Osteoblast (primary cell): ENCODE results near the gene GAK. TPM values are rescaled to one million over a fixed set of nuclear protein-coding genes. Genes with fewer than 3 reads are reported as not detected.

Experiments
- DNase-seq: peaks from one replicate; pipeline ENCODE4 v3.0.0; 2011; ENCODE audit warnings: low spot score, mixed read lengths; ENCODE audit not compliant: insufficient read length; ENCODE audit errors: missing footprints
- H2AFZ ChIP-seq: 2 replicates; pipeline ENCODE4 v1.6.0; 2011; ENCODE audit warnings: mild to moderate bottlenecking, low read length
- H3K27ac ChIP-seq: 2 replicates; pipeline ENCODE4 v1.5.1; 2011; ENCODE audit warnings: mild to moderate bottlenecking, low read depth, low read length, moderate library complexity
- H3K27me3 ChIP-seq: 2 replicates; pipeline ENCODE4 v1.6.0; 2012; ENCODE audit warnings: mild to moderate bottlenecking, control low read depth, inconsistent platforms, low read length, moderate library complexity; ENCODE audit not compliant: insufficient read depth
- H3K36me3 ChIP-seq: 2 replicates; pipeline ENCODE4 v1.5.1; 2011; ENCODE audit warnings: mild to moderate bottlenecking, low read length, control low read depth, moderate library complexity; ENCODE audit not compliant: insufficient read depth
- H3K4me1 ChIP-seq: 2 replicates; pipeline ENCODE4 v1.5.1; 2011; ENCODE audit warnings: mild to moderate bottlenecking, low read length, control low read depth, moderate library complexity; ENCODE audit not compliant: insufficient read depth
- H3K4me2 ChIP-seq: 2 replicates; pipeline ENCODE4 v1.6.0; 2011; ENCODE audit warnings: mild to moderate bottlenecking, low read length; ENCODE audit not compliant: insufficient read depth
- H3K4me3 ChIP-seq: fragments of 200-600 bp; sonication (generic); 3 replicates; pipeline ENCODE4 v1.5.1; 2012; ENCODE audit warnings: mild to moderate bottlenecking, low read length, inconsistent platforms; ENCODE audit not compliant: insufficient read depth
- H3K79me2 ChIP-seq: 2 replicates; pipeline ENCODE4 v1.6.0; 2012; ENCODE audit warnings: mild to moderate bottlenecking, low read length, control low read depth, inconsistent platforms; ENCODE audit not compliant: insufficient read depth
- H3K9me3 ChIP-seq: 2 replicates; pipeline ENCODE4 v1.5.1; 2011; ENCODE audit warnings: low read depth, low read length, control low read depth
- H4K20me1 ChIP-seq: 2 replicates; pipeline ENCODE4 v1.6.0; 2012; ENCODE audit warnings: mild to moderate bottlenecking, low read length, control low read depth; ENCODE audit not compliant: insufficient read depth
- CTCF ChIP-seq: IDR thresholded peaks from 2 replicates; pipeline ENCODE4 v1.5.1; 2011; ENCODE audit warnings: mild to moderate bottlenecking, low read depth, low read length, moderate library complexity; ENCODE audit errors: extremely low read depth
- total RNA-seq: library from RNA; depleted of rRNA; stranded (reverse); fragments of >200 nt; gene quantifications from 2 replicates; pipeline ENCODE4 v1.2.3, GENCODE V29; 2012

Gene GAK
- total RNA-seq, 1 donor, result 48.9 TPM

DNA sequence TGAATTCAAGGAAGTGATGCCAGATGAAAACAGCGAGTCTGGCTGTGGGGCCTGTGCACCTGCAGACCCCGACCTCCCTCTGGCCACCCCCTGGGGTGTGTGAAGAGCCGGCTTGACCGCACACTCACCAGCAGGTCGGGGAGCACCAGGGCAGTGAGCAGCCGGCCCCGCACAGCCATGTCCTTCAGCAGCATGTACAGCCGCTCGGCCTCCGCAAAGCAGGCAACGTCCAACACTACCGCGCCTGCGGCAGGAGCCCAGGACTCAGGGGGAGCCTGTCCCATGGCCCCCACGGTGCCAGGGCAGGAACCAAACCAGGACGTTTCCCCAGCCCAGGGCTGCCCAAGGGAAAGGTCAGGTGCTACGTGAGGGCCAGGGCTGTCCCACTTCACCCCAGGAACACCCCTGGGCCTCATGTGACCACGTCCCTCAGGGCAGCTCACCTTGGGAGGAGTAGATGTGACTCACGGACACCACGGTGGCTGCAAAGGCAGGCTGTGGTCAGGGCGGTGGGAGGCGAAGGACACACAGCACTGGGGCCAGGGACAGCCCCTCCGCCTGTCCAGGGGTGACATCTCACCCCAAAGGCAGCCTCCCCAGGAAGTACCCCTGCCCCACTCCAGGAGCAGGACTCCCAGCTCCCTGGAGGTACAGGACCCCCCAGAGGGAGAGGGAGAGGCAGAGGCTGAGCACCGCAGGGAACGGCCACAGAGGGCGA is 33.1 kb upstream of the GAK start:
- Histone ChIP-seq H3K4me3 (no peak overlapping the region), H4K20me1 (peaks cover 6% of the 10 kb centered on the region), H3K36me3 (peaks cover 10% of the 10 kb centered on the region), H3K4me2 (no peak overlapping the region), H3K79me2 (peaks cover 1% of the 10 kb centered on the region), H3K4me1 (no peaks in the 10 kb centered on the region), H3K27ac (no peak overlapping the region), H2AFZ (no peak overlapping the region), H3K9me3 (no peaks in the 10 kb centered on the region), H3K27me3 (no peaks in the 10 kb centered on the region)
- no peak for TF ChIP-seq CTCF
- DNase-seq, result peak; percentile 88

- H3K4me1 ChIP-seq, result no peaks in the 10 kb centered on the region
- peak; percentile 81 for DNase-seq
- H3K36me3 ChIP-seq, result peaks cover 11% of the 10 kb centered on the region
Observed at GRCh38 chr4:964346-965025, 32.4 kb upstream of the GAK start.

DNA sequence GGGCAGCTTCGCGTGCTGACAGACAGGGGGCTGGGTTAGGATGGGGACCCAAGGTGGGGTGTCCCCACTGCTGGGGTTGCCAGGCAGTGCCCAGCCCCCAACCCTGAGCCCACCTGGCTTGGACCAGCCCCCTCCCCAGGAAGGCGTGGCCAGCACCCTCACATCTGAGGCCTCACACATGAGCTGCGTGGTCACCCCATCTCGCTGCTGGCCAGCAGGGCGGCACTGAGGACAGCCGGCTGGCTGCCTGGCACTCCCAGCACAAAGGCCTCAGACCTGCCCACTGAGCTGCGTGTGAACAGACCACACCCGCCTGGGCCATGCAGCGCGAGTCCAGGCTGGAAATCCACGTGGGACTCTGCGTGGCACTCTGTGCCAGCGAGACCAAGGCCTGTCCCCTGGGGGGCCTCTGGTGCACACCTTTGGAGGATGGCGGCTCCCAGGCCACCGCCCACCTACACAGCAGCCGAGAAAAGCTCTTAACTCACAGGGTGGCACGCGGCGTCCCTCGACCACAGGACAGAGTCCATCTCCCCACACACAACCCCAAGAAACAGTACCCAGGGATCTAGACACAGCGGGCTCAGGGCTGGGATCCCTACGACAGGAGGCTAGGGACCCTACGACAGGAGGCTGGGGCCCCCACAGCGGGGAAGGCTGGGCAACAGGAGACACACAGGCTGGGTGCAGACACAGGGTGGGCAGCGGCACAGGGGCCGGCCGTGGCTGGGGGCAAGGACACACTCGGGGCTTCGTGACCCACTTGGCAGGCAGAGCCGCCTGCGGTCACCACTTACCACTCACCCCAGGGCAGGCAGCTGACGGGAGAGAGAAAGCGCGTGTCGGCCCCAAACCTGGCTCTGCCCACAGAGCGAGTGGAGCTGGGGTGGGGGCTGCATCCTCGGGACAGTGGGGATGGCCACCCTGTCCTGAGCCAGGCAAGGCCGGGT is 31.4 kb upstream of the GAK start:
- Histone ChIP-seq H3K27ac (no peak overlapping the region), H4K20me1 (no peaks in the 10 kb centered on the region), H3K4me3 (no peak overlapping the region), H3K9me3 (no peaks in the 10 kb centered on the region), H3K27me3 (no peaks in the 10 kb centered on the region), H2AFZ (no peak overlapping the region), H3K4me2 (no peak overlapping the region), H3K79me2 (no peaks in the 10 kb centered on the region), H3K4me1 (no peaks in the 10 kb centered on the region), H3K36me3 (peaks cover 14% of the 10 kb centered on the region)
- peak; percentile 88 for DNase-seq
- TF ChIP-seq CTCF, result no peak

More at GRCh38 chr4:964346-965025, 32.4 kb upstream of the GAK start:
- Histone ChIP-seq H3K9me3 (no peaks in the 10 kb centered on the region), H3K4me3 (no peak overlapping the region), H2AFZ (no peak overlapping the region), H3K27ac (no peak overlapping the region), H4K20me1 (peaks cover 4% of the 10 kb centered on the region), H3K4me2 (no peak overlapping the region), H3K79me2 (no peaks in the 10 kb centered on the region), H3K27me3 (no peaks in the 10 kb centered on the region)
- TF ChIP-seq CTCF, result no peak
